ENCODE results near the gene SEC23B. TPM values are rescaled to one million over a fixed set of nuclear protein-coding genes. Genes with fewer than 3 reads are reported as not detected.

Gene SEC23B
- total RNA-seq, 1 experiment from 2014 or later: 139 TPM

DNA sequence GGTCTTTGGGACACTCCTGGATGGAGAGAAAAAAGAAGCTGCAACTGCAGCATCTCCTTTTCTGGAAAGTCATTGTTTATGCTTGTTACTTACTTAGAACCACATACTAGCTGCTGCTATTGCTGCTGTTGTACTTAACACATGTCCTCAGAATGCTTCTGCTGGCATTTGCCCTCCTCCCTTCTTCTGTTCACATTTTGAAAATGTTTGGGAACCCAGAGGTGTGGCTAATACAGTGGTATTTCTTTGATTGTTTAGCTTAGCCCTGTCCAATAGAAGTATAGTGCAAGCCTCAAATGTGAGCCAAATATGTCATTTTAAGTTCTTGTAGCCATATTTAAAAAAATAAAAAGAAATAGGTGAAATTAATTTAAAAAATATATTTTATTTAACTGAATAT lies 88.5 kb downstream of the SEC23B start:
- DNase-seq (ENCODE audit: unreplicated experiment): no peak
- TF ChIP-seq, protein P1, sequence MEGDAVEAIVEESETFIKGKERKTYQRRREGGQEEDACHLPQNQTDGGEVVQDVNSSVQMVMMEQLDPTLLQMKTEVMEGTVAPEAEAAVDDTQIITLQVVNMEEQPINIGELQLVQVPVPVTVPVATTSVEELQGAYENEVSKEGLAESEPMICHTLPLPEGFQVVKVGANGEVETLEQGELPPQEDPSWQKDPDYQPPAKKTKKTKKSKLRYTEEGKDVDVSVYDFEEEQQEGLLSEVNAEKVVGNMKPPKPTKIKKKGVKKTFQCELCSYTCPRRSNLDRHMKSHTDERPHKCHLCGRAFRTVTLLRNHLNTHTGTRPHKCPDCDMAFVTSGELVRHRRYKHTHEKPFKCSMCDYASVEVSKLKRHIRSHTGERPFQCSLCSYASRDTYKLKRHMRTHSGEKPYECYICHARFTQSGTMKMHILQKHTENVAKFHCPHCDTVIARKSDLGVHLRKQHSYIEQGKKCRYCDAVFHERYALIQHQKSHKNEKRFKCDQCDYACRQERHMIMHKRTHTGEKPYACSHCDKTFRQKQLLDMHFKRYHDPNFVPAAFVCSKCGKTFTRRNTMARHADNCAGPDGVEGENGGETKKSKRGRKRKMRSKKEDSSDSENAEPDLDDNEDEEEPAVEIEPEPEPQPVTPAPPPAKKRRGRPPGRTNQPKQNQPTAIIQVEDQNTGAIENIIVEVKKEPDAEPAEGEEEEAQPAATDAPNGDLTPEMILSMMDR (IDR thresholded peaks at IDR 0.05; ENCODE audit: unreplicated experiment): no peak
- Mint-ChIP-seq H3K9me3 (ENCODE audit: unreplicated experiment) (no peaks in the 10 kb centered on the region), H3K4me3 (ENCODE audit: unreplicated experiment) (no peak overlapping the region), H3K27ac (ENCODE audit: low read depth, unreplicated experiment) (no peak overlapping the region), H3K4me1 (ENCODE audit: insufficient read depth, unreplicated experiment) (no peaks in the 10 kb centered on the region), H3K36me3 (ENCODE audit: insufficient read depth, unreplicated experiment) (peaks cover 56% of the 10 kb centered on the region), H3K27me3 (ENCODE audit: insufficient read depth, unreplicated experiment) (no peaks in the 10 kb centered on the region)
- ChIA-PET POLR2A (interaction anchor here (0.8 to 0.9 kb wide), 2 partner anchors 8 to 88 kb away, joined by 4 to 5 read pairs; partner anchors contain the start of genes DTD1 and SEC23B), CTCF (interaction anchor here (0.7 to 1.8 kb wide), 5 partner anchors 11 to 300 kb away, joined by 3 to 7 read pairs (median 3); no protein-coding TSS in a partner anchor)
- no TSS peak for BruUV-seq (replicated peaks)
- intact Hi-C loops (cut with micrococcal nuclease): no loop called here

DNA sequence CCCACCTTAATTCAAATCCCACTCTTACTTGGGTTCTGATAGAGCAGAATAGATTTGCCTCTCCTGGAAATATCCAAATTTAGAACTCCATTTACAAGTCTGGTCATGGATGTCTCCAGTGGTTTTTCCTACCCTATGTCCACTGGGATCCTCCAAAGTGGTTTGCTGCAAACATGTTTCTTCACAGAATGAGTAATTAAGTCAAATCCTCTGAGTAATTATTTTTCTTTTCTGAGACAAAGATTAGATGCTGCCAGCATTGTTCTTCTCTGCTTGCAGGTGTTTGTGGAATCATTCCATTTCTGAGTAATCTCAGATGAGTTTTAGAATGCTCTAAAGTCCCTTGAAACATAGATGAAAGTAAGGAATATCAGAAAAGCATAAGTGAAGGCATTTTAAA lies 102.0 kb downstream of the SEC23B start:
- Mint-ChIP-seq H3K27ac (ENCODE audit: low read depth, unreplicated experiment) (peak overlapping the region; percentile 46), H3K9me3 (ENCODE audit: unreplicated experiment) (no peaks in the 10 kb centered on the region)
- POLR2A ChIA-PET: no interaction called here

More for the DNA sequence above, 102.0 kb downstream of the SEC23B start:
- intact Hi-C loops (cut with micrococcal nuclease): no loop called here
- TF ChIP-seq, protein P1 (IDR thresholded peaks at IDR 0.05; ENCODE audit: unreplicated experiment): no peak
- Mint-ChIP-seq H3K4me3 (ENCODE audit: unreplicated experiment) (no peak overlapping the region), H3K4me1 (ENCODE audit: insufficient read depth, unreplicated experiment) (no peaks in the 10 kb centered on the region), H3K36me3 (ENCODE audit: insufficient read depth, unreplicated experiment) (peaks cover 16% of the 10 kb centered on the region), H3K27me3 (ENCODE audit: insufficient read depth, unreplicated experiment) (no peaks in the 10 kb centered on the region)
- no TSS peak for BruUV-seq (replicated peaks)
- CTCF ChIA-PET: interaction anchor here (1.0 kb wide), 1 partner anchor 46 kb away, joined by 9 read pairs; no protein-coding TSS in a partner anchor
- DNase-seq (ENCODE audit: unreplicated experiment): peak; percentile 3

Small RNA genes lying within 50 kb of the gene (microRNA-seq; reads per million reads assigned to microRNA genes)
- gene MIR3192: 1.5 reads per million, percentile 5 among the genes with 10 or more reads in this experiment

Other genes with a start within 250 kb of the SEC23B start
- gene ZNF133, start 219.4 kb upstream of the SEC23B start, total RNA-seq (2022): 25.3 and 30.4 TPM in 2 replicates
- gene DZANK1, start 40.9 kb upstream of the SEC23B start, total RNA-seq (2022): 2.5 and 3.0 TPM in 2 replicates
- 11.2 and 15.1 TPM in 2 replicates for gene POLR3F, start 40.5 kb upstream of the SEC23B start, total RNA-seq (2022)
- gene RBBP9, start 10.7 kb upstream of the SEC23B start, total RNA-seq (2022): 6.8 and 7.3 TPM in 2 replicates
- 106 and 127 TPM in 2 replicates for gene SMIM26, start 59.5 kb downstream of the SEC23B start, total RNA-seq (2022)
- gene DTD1, start 80.1 kb downstream of the SEC23B start, total RNA-seq (2022): 101 and 113 TPM in 2 replicates

Measured in MCF 10A (cell line).